Kidney capillary endothelial cell (primary cell): ENCODE measurements around the gene ING1.

ENCODE experiments used
- DNase-seq: peaks from one replicate; pipeline ENCODE4 v3.0.0-alpha.2; 2018; ENCODE audit warnings: low spot score

ING1 gene

GRCh38 chr13:110771194-110771593 is 57.7 kb downstream of the ING1 start:
- DNase-seq: peak; percentile 91

GRCh38 chr13:110772091-110772984 is 58.8 kb downstream of the ING1 start:
- peak; percentile 22 for DNase-seq
